Caco-2 (cell line): Measurements from ENCODE around the gene IKBKE. TPM values are rescaled to one million over a fixed set of nuclear protein-coding genes. Genes with fewer than 3 reads are reported as not detected.

Experiments
- BruUV-seq: library from RNA; stranded (reverse); fragments of 400-500 nt; replicated peaks from 2 replicates; lab custom pipeline; 2021; lab: Mats Ljungman, UMichigan
- CTCF ChIA-PET: fragments of 300-600 bp; sonication (Branson Sonifier 250); formaldehyde crosslinking; loops from one replicate; lab custom pipeline; 2022; ENCODE audit warnings: antibody characterized with exemption; lab: Charles Lee
- POLR2A ChIA-PET: fragments of 300-600 bp; sonication (Branson Sonifier 250); formaldehyde crosslinking; loops from one replicate; lab custom pipeline; 2022; ENCODE audit warnings: antibody characterized with exemption; lab: Charles Lee
- DNase-seq, 2 experiments: peaks; one replicate each; pipeline versions ENCODE4 v3.0.0 to v3.0.0-alpha.2; 2020 to 2022
- H3K27me3 ChIP-seq: replicated peaks from 2 replicates; pipeline ENCODE4 v1.6.0; 2011; ENCODE audit warnings: low read length; ENCODE audit not compliant: control insufficient read depth, insufficient read depth
- H3K36me3 ChIP-seq: 2 replicates; pipeline ENCODE4 v1.5.1; 2011; ENCODE audit warnings: low read length; ENCODE audit not compliant: control insufficient read depth, insufficient read depth
- H3K4me1 ChIP-seq: fragments of 250-450 bp; sonication (Bioruptor Pico); 2 replicates; pipeline ENCODE4 v1.5.1; 2020; ENCODE audit warnings: mild to moderate bottlenecking
- H3K4me3 ChIP-seq: 2 replicates; pipeline ENCODE4 v1.5.1; 2011; ENCODE audit warnings: low read depth, mild to moderate bottlenecking, control low read depth, low read length
- H3K9me3 ChIP-seq: fragments of 250-450 bp; sonication (Bioruptor Pico); 2 replicates; pipeline ENCODE4 v1.5.1; 2020; ENCODE audit warnings: mild to moderate bottlenecking, moderate library complexity
- H3K27ac Mint-ChIP-seq: one replicate; pipeline ENCODE4 v1.8.0; 2022; ENCODE audit warnings: mixed read lengths; ENCODE audit not compliant: unreplicated experiment
- H3K27me3 Mint-ChIP-seq: one replicate; pipeline ENCODE4 v1.8.0; 2022; ENCODE audit warnings: mixed read lengths; ENCODE audit not compliant: insufficient read depth, unreplicated experiment
- H3K36me3 Mint-ChIP-seq: one replicate; pipeline ENCODE4 v1.8.0; 2022; ENCODE audit warnings: mild to moderate bottlenecking, mixed read lengths; ENCODE audit not compliant: insufficient read depth, unreplicated experiment
- H3K4me1 Mint-ChIP-seq: one replicate; pipeline ENCODE4 v1.8.0; 2022; ENCODE audit warnings: low read depth, mixed read lengths; ENCODE audit not compliant: unreplicated experiment
- H3K4me3 Mint-ChIP-seq: one replicate; pipeline ENCODE4 v1.8.0; 2022; ENCODE audit warnings: mild to moderate bottlenecking, moderate library complexity, mixed read lengths; ENCODE audit not compliant: unreplicated experiment
- H3K9me3 Mint-ChIP-seq: one replicate; pipeline ENCODE4 v1.8.0; 2022; ENCODE audit warnings: mixed read lengths; ENCODE audit not compliant: unreplicated experiment
- CTCF ChIP-seq, 2 experiments: fragments of 200-600 bp in 1 of 2; IDR thresholded peaks; 1 replicate in 1 of 2; 2 replicates in 1 of 2; pipeline versions ENCODE4 v1.5.1 to v1.8.0; 2011 to 2022; ENCODE audit warnings: antibody characterized with exemption in 1 of 2, control low read depth in 1 of 2, inconsistent platforms in 1 of 2, low read depth in 1 of 2, low read length in 1 of 2, mild to moderate bottlenecking in 1 of 2, moderate library complexity in 1 of 2; ENCODE audit not compliant: insufficient read depth in 1 of 2, severe bottlenecking in 1 of 2, unreplicated experiment in 1 of 2
- intact Hi-C: fragments of 100-400 bp; cut with micrococcal nuclease; formaldehyde crosslinking; loops from one replicate; pipeline ENCODE4 v1.10.0; 2022; ENCODE audit not compliant: unreplicated experiment
- total RNA-seq: library from RNA; stranded (reverse); gene quantifications from 2 replicates; pipeline ENCODE4 v1.2.3, GENCODE V29; 2022

The IKBKE gene
- total RNA-seq, 1 experiment from 2014 or later, result 9.0 TPM

- CTCF ChIA-PET, result interaction anchor here (1.6 kb wide), 1 partner anchor 87 kb away, joined by 3 read pairs; no protein-coding TSS in a partner anchor
- Histone ChIP-seq H3K4me3 (no peak overlapping the region), H3K4me1 (peaks cover 28% of the 10 kb centered on the region), H3K27me3 (no peaks in the 10 kb centered on the region), H3K36me3 (no peaks in the 10 kb centered on the region), H3K9me3 (no peaks in the 10 kb centered on the region)
- no peaks in the 10 kb centered on the region for H3K9me3 Mint-ChIP-seq
- no TSS peak for BruUV-seq
- H3K27me3 Mint-ChIP-seq, result no peaks in the 10 kb centered on the region
- POLR2A ChIA-PET, result no interaction called here
- H3K4me1 Mint-ChIP-seq, result peaks cover 21% of the 10 kb centered on the region
- DNase-seq, result no peak
- no peak overlapping the region for H3K27ac Mint-ChIP-seq
- no peak for TF ChIP-seq CTCF (IDR thresholded peaks at IDR 0.05; ENCODE audit: insufficient read depth in 1 of 2, low read depth in 1 of 2, low read length in 1 of 2, severe bottlenecking in 1 of 2, unreplicated experiment in 1 of 2)
- H3K36me3 Mint-ChIP-seq, result peaks cover 11% of the 10 kb centered on the region
- intact Hi-C loops, result no loop called here
- H3K4me3 Mint-ChIP-seq, result no peak overlapping the region
Observed at GRCh38 chr1:206497363-206497762, 27.1 kb downstream of the IKBKE start.

DNA sequence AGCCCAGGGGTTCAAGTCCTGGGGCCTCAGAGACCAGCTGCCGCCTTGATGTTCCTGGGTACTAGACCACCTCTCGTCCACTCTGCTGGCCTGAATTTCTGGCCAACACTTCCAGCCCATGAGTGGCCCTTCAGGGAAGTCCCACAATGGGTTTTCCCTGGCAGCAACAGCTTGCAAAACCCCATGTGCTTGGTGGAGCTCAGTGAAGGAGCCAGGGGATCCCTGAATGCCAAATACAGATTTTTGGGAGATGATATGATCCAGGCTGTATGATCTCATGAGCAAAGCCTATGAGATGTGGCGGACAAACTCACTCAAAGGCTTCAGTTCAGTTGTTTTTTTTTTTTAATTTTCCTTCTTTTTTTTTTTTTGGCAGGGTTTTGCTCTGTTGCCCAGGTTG is 27.5 kb downstream of the IKBKE start:
- Mint-ChIP-seq H3K36me3 (peaks cover 11% of the 10 kb centered on the region), H3K4me3 (no peak overlapping the region), H3K9me3 (no peaks in the 10 kb centered on the region), H3K27ac (no peak overlapping the region), H3K27me3 (no peaks in the 10 kb centered on the region), H3K4me1 (peaks cover 21% of the 10 kb centered on the region)
- CTCF ChIA-PET, result interaction anchor here (1.6 kb wide), 1 partner anchor 86 kb away, joined by 3 read pairs; no protein-coding TSS in a partner anchor
- no peak for DNase-seq
- POLR2A ChIA-PET, result no interaction called here
- no peak overlapping the region for H3K4me3 ChIP-seq
- H3K36me3 ChIP-seq, result no peaks in the 10 kb centered on the region
- intact Hi-C loops, result no loop called here
- no peaks in the 10 kb centered on the region for H3K27me3 ChIP-seq
- TF ChIP-seq CTCF (IDR thresholded peaks at IDR 0.05; ENCODE audit: insufficient read depth in 1 of 2, low read depth in 1 of 2, low read length in 1 of 2, severe bottlenecking in 1 of 2, unreplicated experiment in 1 of 2), result no peak
- peaks cover 28% of the 10 kb centered on the region for H3K4me1 ChIP-seq
- BruUV-seq, result no TSS peak
- no peaks in the 10 kb centered on the region for H3K9me3 ChIP-seq

- H3K36me3 Mint-ChIP-seq, result peaks cover 11% of the 10 kb centered on the region
- no peak overlapping the region for H3K4me3 Mint-ChIP-seq
- H3K27me3 Mint-ChIP-seq, result no peaks in the 10 kb centered on the region
- H3K9me3 Mint-ChIP-seq, result no peaks in the 10 kb centered on the region
- TF ChIP-seq CTCF (IDR thresholded peaks at IDR 0.05; ENCODE audit: insufficient read depth in 1 of 2, low read depth in 1 of 2, low read length in 1 of 2, severe bottlenecking in 1 of 2, unreplicated experiment in 1 of 2), result no peak
- peak; percentile 53 to 67 for DNase-seq
- intact Hi-C loops, result no loop called here
- peak overlapping the region; percentile 24 for H3K27ac Mint-ChIP-seq
- Histone ChIP-seq H3K27me3 (no peaks in the 10 kb centered on the region), H3K36me3 (no peaks in the 10 kb centered on the region), H3K4me3 (no peak overlapping the region), H3K4me1 (peaks cover 28% of the 10 kb centered on the region), H3K9me3 (no peaks in the 10 kb centered on the region)
- CTCF ChIA-PET, result interaction anchor here (1.0 to 1.6 kb wide), 3 partner anchors 9 to 85 kb away, joined by 3 to 6 read pairs (median 3); partner anchors contain the start of gene IKBKE
- BruUV-seq, result no TSS peak
- H3K4me1 Mint-ChIP-seq, result peaks cover 21% of the 10 kb centered on the region
- POLR2A ChIA-PET, result no interaction called here
Observed at GRCh38 chr1:206498685-206499084, 28.4 kb downstream of the IKBKE start.
